ENCODE results near the gene CHI3L1.

Gene CHI3L1

DNA sequence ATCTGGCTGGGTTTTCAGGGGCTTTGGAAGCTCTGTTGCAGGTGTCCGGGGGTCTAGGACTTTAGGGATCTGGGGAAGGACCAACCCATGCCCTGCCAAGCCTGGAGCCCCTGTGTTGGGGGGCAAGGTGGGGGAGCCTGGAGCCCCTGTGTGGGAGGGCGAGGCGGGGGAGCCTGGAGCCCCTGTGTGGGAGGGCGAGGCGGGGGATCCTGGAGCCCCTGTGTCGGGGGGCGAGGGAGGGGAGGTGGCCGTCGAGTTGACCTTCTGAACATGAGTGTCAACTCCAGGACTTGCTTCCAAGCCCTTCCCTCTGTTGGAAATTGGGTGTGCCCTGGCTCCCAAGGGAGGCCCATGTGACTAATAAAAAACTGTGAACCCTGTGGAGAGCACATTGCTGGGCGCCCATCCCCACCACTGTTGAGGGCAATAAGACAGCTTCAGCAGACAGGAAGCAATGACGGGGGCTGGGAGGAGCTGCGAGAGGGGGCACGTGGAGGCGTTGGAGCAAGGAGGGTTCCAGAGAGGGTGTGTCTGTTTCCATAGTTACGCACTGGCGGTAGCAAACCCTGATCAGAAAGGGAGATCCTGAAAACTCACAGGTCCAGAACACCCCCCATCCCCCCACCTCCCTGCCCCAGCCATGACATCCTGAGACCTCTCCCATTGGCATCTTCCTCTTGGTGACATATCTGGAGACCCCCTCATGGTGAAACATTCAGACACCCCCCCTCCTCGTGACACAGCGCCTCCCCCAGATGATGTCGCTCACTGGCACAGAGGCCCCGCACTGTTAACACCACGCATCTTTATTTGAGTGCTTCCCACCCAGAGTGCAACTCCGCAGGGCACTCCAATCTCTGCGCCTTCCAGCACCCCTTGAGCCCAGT lies 19.2 kb downstream of the CHI3L1 start:
- no peak for DNase-seq

DNA sequence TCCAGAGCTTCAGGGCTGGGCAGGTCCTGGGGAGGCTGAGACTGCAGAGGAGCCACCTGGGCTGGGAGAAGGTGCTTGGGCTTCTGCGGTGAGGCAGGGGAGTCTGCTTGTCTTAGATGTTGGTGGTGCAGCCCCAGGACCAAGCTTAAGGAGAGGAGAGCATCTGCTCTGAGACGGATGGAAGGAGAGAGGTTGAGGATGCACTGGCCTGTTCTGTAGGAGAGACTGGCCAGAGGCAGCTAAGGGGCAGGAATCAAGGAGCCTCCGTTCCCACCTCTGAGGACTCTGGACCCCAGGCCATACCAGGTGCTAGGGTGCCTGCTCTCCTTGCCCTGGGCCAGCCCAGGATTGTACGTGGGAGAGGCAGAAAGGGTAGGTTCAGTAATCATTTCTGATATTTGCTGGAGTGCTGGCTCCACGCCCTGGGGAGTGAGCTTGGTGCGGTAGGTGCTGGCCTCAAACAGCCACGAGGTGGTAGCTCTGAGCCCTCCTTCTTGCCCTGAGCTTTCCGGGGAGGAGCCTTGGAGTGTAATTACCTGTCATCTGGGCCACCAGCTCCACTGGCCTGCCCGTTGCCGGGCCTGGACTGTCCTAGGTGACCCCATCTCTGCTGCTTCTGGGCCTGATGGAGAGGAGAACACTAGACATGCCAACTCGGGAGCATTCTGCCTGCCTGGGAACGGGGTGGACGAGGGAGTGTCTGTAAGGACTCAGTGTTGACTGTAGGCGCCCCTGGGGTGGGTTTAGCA lies 20.1 kb downstream of the CHI3L1 start:
- no peak for DNase-seq

GRCh38 chr1:203165800-203166161 lies 20.7 kb downstream of the CHI3L1 start:
- no peak for DNase-seq

GRCh38 chr1:203165101-203165799 lies 21.3 kb downstream of the CHI3L1 start:
- DNase-seq = no peak

DNA sequence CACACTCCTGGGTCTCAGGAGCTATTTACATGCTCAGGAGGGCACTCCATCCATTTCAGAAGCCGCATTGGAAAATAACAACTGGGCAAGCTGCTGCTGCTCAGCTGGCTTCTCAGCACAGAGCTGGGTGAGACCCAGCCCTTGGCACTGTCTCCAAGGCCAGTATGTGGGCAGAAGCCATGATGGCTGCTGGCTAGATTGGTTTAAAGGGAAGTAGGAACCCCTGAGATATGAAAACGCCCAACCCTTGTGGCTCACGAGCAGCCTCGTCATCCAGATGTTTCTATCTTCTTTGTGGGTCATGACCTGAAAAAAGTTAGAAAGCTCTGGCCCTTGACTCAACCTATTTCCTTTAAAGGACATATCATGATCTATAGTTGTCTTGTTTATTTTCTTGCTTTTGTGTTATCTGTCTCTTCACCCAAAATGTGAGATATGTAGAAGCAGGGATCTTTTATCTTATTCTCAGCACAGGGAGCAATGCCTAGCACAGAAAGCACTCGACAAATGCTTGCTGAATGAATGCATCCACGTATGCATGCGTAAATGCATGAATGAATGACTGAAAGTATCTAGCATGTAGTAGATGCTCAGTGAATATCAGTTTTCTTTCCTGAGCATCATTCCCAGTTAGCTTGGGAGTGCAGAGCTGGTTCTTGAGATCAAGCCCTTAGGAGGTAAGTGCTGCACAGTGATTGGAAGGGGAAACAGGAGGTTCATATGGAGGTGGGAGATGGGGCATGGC lies 22.4 kb downstream of the CHI3L1 start:
- no peak for DNase-seq

DNA sequence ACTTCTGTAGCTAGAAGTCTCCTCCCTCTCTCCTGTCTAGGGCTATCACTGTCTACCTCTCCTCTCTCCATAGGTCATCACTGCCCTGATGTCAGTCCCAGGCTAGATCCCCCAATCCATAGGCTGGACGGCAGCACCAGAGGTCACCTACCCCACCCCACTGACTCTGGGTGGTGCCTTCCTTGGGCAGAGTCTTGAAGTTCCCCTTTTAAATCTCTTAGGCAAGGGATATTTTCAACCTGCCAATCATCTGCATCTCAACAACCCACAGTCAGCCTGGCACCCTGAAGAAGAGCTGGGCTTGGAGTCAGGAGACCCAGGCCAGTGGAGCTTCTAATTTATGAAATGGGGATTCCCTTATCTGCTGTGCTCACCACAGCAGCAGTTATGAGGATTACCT lies 24.1 kb downstream of the CHI3L1 start:
- no peak for DNase-seq

DNA sequence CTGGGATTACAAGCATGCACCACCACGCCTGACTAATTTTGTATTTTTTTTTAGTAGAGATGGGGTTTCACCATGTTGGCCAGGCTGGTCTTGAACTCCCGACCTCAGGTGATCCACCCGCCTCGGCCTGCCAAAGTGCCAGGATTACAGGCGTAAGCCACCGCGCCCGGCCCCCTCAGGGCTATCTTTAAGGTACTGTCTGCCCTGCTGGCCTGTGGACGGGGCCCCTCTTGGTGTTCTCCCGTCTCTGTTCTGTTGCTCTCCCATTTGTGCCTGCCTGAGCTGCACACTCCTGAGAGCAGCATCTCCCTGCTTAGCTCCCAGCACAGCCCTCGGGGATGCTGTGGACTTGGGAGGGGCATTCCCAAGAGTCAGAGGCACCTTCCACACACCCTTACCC lies 24.8 kb downstream of the CHI3L1 start:
- DNase-seq = no peak

DNA sequence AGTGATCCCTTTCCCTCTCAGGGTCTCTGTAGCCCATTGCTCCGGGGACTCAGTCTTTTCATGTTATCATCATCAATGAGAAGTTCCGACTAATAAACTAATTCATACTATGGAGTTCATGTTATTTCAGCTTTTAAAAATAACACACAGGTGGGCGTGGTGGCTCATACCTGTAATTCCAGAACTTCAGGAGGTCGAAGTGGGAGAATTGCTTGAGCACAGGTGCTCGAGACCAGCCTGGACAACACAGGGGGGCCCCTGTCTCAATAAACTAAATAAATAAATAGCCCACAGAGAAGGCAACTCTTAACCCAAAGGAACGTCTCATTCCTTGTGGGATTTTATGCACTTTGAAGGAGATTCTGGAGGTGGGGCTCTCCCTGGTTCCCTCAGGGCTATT lies 25.3 kb downstream of the CHI3L1 start:
- no peak for DNase-seq

DNA sequence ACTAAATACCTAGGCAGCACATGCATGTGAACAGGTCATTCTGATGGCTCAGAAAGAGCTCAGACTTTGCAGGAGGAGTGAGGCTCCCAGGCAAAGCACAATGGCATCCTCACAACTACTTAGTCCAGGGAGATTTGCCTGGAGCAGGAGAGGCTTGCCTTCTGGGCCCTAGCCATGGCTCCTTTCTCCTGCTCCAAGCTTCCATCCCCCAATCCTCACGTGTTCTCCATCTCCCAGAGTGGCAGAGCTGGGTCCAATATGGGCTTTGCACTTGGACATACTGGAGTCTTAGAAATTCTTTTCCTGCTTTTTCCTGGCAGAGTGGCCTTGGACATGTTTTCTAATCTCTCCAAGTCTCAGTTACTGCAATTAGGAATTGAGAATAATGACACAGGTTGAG lies 26.7 kb downstream of the CHI3L1 start:
- DNase-seq = no peak

- no peak for DNase-seq
These were observed 27.4 kb downstream of the CHI3L1 start for GRCh38 chr1:203158960-203159665.

GRCh38 chr1:203158423-203158822 lies 28.1 kb downstream of the CHI3L1 start:
- DNase-seq = no peak

- DNase-seq = no peak
These were observed 30.2 kb downstream of the CHI3L1 start for GRCh38 chr1:203156280-203156679.

DNA sequence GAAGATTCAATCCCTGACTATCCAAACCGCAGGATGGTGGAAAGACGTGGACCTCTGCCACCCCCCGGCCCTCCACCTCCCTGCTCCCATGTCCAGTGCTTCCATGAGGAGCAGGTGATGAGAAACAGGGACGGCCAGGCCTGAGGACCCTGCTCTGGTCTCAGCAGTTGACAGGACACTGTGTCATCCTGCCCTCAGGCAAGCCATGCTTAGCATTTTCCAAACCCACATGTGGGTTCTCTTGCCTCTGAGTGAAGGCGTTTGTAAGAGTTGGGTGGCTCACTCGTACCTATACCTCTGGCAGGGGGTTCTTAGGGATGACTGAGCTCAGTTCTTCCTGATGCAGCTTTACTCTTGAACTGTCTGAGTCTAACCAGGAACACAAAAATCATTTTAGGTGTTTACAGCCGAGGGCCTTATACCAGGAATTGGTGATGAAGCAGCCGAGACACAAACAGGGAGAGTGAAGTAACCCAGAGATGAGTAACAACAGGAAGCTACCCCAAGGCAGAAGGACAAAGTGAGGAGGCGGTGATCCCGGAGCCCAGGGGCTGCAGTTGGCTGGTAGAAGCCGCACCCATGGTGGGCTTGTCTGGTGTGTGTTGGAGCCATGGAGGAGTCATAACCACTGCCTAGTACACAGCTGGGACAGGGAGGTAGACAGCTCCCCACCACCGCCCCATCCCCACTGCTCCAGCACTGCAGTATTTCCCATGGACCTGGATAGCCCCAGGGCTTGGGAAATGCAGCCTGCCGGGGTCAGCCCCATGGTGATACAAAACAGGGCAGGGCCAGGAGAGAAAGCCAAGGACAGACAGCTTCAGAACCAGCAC lies 32.3 kb downstream of the CHI3L1 start:
- DNase-seq = no peak

DNA sequence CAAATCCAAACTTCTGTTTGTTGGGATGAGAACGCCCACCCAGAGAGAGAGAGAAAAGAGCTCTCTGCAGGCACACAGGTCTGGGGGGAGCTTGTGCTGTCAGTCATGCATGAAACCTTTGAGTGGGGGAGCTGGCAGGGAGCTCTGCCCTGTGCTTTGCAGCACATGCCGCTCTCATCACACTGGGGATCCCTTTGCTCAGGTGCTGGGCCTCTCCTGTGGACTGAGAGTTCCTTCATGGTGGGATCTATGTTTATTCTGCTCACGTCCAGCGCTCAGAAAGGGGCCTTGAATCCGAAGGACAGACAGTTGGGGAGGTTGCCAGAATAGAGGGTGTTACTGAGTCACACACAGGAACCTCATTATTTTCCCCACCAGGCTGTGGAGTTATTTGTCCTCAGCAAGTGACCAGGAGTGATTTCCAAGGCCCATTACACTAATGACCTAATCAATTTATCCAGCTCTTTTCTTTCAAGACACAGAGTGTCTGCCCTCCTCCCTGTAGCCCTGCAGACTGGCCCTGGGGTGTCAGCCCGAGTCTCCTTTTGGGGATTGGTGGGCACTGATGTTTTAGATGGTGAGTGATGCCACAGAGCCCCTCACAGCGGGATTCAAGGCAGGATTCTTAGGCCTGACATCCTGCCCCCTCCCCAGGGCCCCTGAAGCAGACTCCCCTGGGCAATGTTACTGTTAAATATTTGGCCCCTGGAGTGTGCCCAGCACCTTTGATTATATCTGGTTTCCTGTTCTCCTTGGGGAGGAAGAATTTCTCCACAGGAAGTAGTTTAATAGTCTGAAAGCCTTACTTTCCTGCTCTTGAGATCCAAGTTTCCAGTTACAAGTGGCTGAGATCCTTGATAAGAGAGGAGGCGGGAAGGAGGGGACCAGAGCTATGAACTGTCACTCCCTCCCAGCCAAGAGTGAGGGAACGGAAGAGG lies 33.2 kb downstream of the CHI3L1 start:
- no peak for DNase-seq

GRCh38 chr1:203152158-203153034 lies 34.1 kb downstream of the CHI3L1 start:
- no peak for DNase-seq

- no peak for DNase-seq
These were observed 34.9 kb downstream of the CHI3L1 start for GRCh38 chr1:203151362-203152157.

- DNase-seq = no peak
These were observed 35.8 kb downstream of the CHI3L1 start for GRCh38 chr1:203150511-203151297.

Data from T-helper 9 cell (primary cell).